Measurements from ENCODE around the gene CEP19.

GRCh38 chr3:196721097-196721496, 9.0 kb upstream of the CEP19 start:
- TF ChIP-seq EZH2 (IDR thresholded peaks at IDR 0.05; ENCODE audit: insufficient read depth, poor library complexity, severe bottlenecking), result no peak
- TF ChIP-seq EZH2phosphoT487 (IDR thresholded peaks at IDR 0.05; ENCODE audit: insufficient read depth, low read depth), result no peak
